GM18951 (cell line): ENCODE measurements around the gene AGPAT3.

Source experiments
- POLR2A ChIP-seq: IDR thresholded peaks from 4 replicates; pipeline ENCODE4 v1.6.1; 2011; ENCODE audit warnings: mild to moderate bottlenecking; ENCODE audit not compliant: insufficient read length, insufficient read depth; ENCODE audit errors: extremely low read depth
- in situ Hi-C: fragments of 300-500 bp; cut with MboI; formaldehyde crosslinking; loops from one replicate; pipeline ENCODE4 v1.12.0; 2022; ENCODE audit warnings: low sequenced_read_pairs, mixed read lengths, inconsistent platforms; ENCODE audit not compliant: unreplicated experiment

The AGPAT3 gene

GRCh38 chr21:43995521-43996105 lies 130.6 kb downstream of the AGPAT3 start:
- in situ Hi-C loops: no loop called here
- TF ChIP-seq POLR2A: no peak

- no peak for TF ChIP-seq POLR2A
- in situ Hi-C loops: no loop called here
Observed at GRCh38 chr21:43997766-43998742, 133.0 kb downstream of the AGPAT3 start.

- in situ Hi-C loops: no loop called here
- no peak for TF ChIP-seq POLR2A
Observed at GRCh38 chr21:44000360-44000759, 135.3 kb downstream of the AGPAT3 start.

GRCh38 chr21:44002511-44002910 lies 137.5 kb downstream of the AGPAT3 start:
- TF ChIP-seq POLR2A: no peak
- in situ Hi-C loops: no loop called here

- in situ Hi-C loops: no loop called here
- no peak for TF ChIP-seq POLR2A
Observed at GRCh38 chr21:44003307-44003966, 138.4 kb downstream of the AGPAT3 start.

GRCh38 chr21:44005071-44005470 lies 140.0 kb downstream of the AGPAT3 start:
- in situ Hi-C loops: no loop called here

GRCh38 chr21:44005593-44005992 lies 140.6 kb downstream of the AGPAT3 start:
- in situ Hi-C loops: no loop called here
- TF ChIP-seq POLR2A: no peak

More at GRCh38 chr21:44005071-44005470, 140.0 kb downstream of the AGPAT3 start:
- TF ChIP-seq POLR2A: no peak

GRCh38 chr21:44006017-44006619 lies 141.1 kb downstream of the AGPAT3 start:
- TF ChIP-seq POLR2A: no peak

GRCh38 chr21:44006656-44007055 lies 141.6 kb downstream of the AGPAT3 start:
- TF ChIP-seq POLR2A: no peak
- in situ Hi-C loops: no loop called here

More at GRCh38 chr21:44006017-44006619, 141.1 kb downstream of the AGPAT3 start:
- in situ Hi-C loops: no loop called here

GRCh38 chr21:44010429-44010828 lies 145.4 kb downstream of the AGPAT3 start:
- in situ Hi-C loops: no loop called here
- no peak for TF ChIP-seq POLR2A

- in situ Hi-C loops: no loop called here
Observed at GRCh38 chr21:44011123-44011522, 146.1 kb downstream of the AGPAT3 start.

GRCh38 chr21:44011579-44012473 lies 146.8 kb downstream of the AGPAT3 start, which contains the start of gene TRAPPC10:
TSS of gene TRAPPC10 (plus strand) at chr21:44012309. CDS start at chr21:44012494, 185 bp downstream.
- TF ChIP-seq POLR2A: peak; percentile 94
- in situ Hi-C loops: no loop called here

More at GRCh38 chr21:44011123-44011522, 146.1 kb downstream of the AGPAT3 start:
- no peak for TF ChIP-seq POLR2A
